DOHH2 (cell line): ENCODE data around the gene MAFB.

Experiments
- H3F3A ChIP-seq: fragments of 200-600 bp; sonication (generic), shearing (Covaris generic); 2 replicates; pipeline ENCODE4 v1.6.0; 2016; ENCODE audit warnings: antibody characterized with exemption, mild to moderate bottlenecking; ENCODE audit not compliant: control insufficient read depth, insufficient read depth
- H3K27ac ChIP-seq: fragments of 200-600 bp; sonication (generic); 2 replicates; pipeline ENCODE4 v1.5.1; 2014; ENCODE audit warnings: low read depth, mild to moderate bottlenecking, low read length, moderate library complexity
- H3K27me3 ChIP-seq: fragments of 200-600 bp; sonication (generic); 2 replicates; pipeline ENCODE4 v1.6.1; 2014; ENCODE audit warnings: mild to moderate bottlenecking, low read length, mixed read lengths; ENCODE audit not compliant: control insufficient read depth
- H3K36me3 ChIP-seq: fragments of 200-600 bp; sonication (generic); 2 replicates; pipeline ENCODE4 v1.6.1; 2014; ENCODE audit warnings: mild to moderate bottlenecking, low read length, moderate library complexity, mixed read lengths; ENCODE audit not compliant: control insufficient read depth
- H3K4me1 ChIP-seq: fragments of 200-600 bp; sonication (generic); 2 replicates; pipeline ENCODE4 v1.6.1; 2014; ENCODE audit warnings: mild to moderate bottlenecking, low read length, mixed read lengths; ENCODE audit not compliant: control insufficient read depth
- H3K4me2 ChIP-seq: fragments of 200-600 bp; sonication (generic); 2 replicates; pipeline ENCODE4 v1.6.0; 2014; ENCODE audit warnings: mild to moderate bottlenecking, low read length, moderate library complexity
- H3K4me3 ChIP-seq: fragments of 200-600 bp; sonication (generic); 2 replicates; pipeline ENCODE4 v1.5.1; 2014; ENCODE audit warnings: mild to moderate bottlenecking, low read length, mixed read lengths
- H3K79me2 ChIP-seq: fragments of 200-600 bp; sonication (generic); 2 replicates; pipeline ENCODE4 v1.6.1; 2014; ENCODE audit warnings: mild to moderate bottlenecking, low read length, mixed read lengths; ENCODE audit not compliant: control insufficient read depth
- H3K9me2 ChIP-seq: fragments of 200-600 bp; sonication (generic); replicated peaks from 2 replicates; pipeline ENCODE4 v1.6.1; 2014; ENCODE audit warnings: mild to moderate bottlenecking, low read length, mixed read lengths; ENCODE audit not compliant: control insufficient read depth
- H3K9me3 ChIP-seq: fragments of 200-600 bp; sonication (generic); 2 replicates; pipeline ENCODE4 v1.6.1; 2014; ENCODE audit warnings: antibody characterized with exemption, low read length, mixed read lengths; ENCODE audit not compliant: control insufficient read depth, insufficient read depth
- H4K20me1 ChIP-seq: fragments of 200-600 bp; sonication (generic); 2 replicates; pipeline ENCODE4 v1.6.0; 2014; ENCODE audit warnings: low read depth, mild to moderate bottlenecking, antibody characterized with exemption, low read length, moderate library complexity; ENCODE audit not compliant: control insufficient read depth, insufficient read depth
- EZH2phosphoT487 ChIP-seq: fragments of 200-600 bp; sonication (generic); IDR thresholded peaks from 2 replicates; pipeline ENCODE4 v1.6.1; 2017; ENCODE audit warnings: borderline replicate concordance, mild to moderate bottlenecking, antibody characterized with exemption, low read length, moderate library complexity, mixed read lengths
- TF ChIP-seq, protein P1 (sequence below): fragments of 200-600 bp; sonication (generic); IDR thresholded peaks from one replicate; pipeline ENCODE4 v1.5.1; 2014; ENCODE audit warnings: antibody characterized with exemption, mild to moderate bottlenecking, low read depth, low read length; ENCODE audit not compliant: poor library complexity, severe bottlenecking

MAFB gene

DNA sequence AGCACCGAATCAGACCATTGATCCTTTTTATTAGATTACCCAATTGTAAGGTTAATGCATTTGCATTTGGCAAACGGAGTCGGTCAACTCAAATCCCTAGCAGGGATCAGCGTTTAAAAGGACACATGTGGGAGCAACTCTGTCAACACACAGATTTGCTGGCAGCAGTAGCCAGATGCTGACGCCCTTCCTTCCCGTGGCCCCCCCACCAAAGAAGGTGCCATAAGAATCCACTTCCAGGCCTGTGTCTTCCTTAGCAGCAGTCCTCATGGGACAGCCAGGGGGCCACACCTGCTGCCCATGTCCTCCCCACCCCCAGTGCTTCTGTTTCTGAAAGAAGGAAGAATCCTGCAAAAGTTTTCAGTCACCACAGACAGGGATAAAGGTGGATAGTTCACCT is 24.5 kb upstream of the MAFB start:
- no peaks in the 10 kb centered on the region for H3K9me2 ChIP-seq
- no peaks in the 10 kb centered on the region for H3K79me2 ChIP-seq
- H3K4me1 ChIP-seq, result no peaks in the 10 kb centered on the region
- no peaks in the 10 kb centered on the region for H3F3A ChIP-seq
- no peak overlapping the region for H3K4me2 ChIP-seq
- no peaks in the 10 kb centered on the region for H3K9me3 ChIP-seq
- no peak overlapping the region for H3K4me3 ChIP-seq
- H3K27me3 ChIP-seq, result peaks cover 42% of the 10 kb centered on the region
- no peak for TF ChIP-seq EZH2phosphoT487
- TF ChIP-seq, protein P1, sequence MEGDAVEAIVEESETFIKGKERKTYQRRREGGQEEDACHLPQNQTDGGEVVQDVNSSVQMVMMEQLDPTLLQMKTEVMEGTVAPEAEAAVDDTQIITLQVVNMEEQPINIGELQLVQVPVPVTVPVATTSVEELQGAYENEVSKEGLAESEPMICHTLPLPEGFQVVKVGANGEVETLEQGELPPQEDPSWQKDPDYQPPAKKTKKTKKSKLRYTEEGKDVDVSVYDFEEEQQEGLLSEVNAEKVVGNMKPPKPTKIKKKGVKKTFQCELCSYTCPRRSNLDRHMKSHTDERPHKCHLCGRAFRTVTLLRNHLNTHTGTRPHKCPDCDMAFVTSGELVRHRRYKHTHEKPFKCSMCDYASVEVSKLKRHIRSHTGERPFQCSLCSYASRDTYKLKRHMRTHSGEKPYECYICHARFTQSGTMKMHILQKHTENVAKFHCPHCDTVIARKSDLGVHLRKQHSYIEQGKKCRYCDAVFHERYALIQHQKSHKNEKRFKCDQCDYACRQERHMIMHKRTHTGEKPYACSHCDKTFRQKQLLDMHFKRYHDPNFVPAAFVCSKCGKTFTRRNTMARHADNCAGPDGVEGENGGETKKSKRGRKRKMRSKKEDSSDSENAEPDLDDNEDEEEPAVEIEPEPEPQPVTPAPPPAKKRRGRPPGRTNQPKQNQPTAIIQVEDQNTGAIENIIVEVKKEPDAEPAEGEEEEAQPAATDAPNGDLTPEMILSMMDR, result no peak
- H3K27ac ChIP-seq, result no peak overlapping the region
- no peaks in the 10 kb centered on the region for H3K36me3 ChIP-seq
- H4K20me1 ChIP-seq, result no peaks in the 10 kb centered on the region

DNA sequence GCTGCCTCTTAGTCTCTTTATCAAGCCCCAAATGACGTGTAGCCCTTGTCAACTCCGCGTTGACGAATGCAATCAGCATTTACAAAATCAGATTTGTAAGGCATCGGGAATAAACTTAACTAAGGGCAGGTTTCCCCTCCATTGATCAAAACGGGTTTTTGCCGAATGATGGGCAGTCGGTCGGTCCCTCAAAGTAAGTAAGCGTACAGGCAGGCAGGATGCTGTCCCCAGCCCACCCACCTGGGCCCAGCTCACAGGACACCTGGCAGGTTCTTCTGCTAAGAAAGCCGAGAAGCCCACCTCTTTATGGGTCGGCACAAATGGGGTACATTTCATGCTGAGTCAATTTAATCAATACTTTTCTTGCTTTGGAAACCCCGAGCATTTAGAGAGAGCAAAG is 22.0 kb upstream of the MAFB start:
- Histone ChIP-seq H3K4me3 (no peak overlapping the region), H3K79me2 (no peaks in the 10 kb centered on the region), H3K36me3 (no peaks in the 10 kb centered on the region), H3K4me1 (no peaks in the 10 kb centered on the region), H3F3A (no peaks in the 10 kb centered on the region), H3K27ac (no peak overlapping the region), H3K9me3 (no peaks in the 10 kb centered on the region), H3K9me2 (no peaks in the 10 kb centered on the region), H4K20me1 (no peaks in the 10 kb centered on the region), H3K4me2 (no peak overlapping the region), H3K27me3 (peaks cover 37% of the 10 kb centered on the region)
- TF ChIP-seq, protein P1, result no peak
- no peak for TF ChIP-seq EZH2phosphoT487

DNA sequence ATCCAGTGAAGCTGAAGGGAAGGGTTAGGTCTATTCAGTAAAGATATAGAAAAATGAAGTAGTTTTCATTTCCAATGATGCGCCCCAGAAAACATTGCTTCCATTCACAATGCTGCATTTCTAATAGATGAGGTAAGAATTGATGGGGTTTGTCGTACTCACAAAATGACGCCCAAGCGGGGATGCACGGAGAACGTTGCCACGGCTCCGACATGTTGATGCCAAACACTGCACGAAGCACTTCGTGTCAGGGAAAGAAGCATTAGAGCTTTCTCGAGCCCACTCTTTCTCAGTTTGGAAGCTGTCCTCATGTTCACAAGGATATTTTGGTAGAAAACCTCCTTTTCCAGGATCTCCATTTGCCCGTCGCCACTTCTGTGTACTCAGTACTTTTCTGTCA is 21.6 kb upstream of the MAFB start:
- no peak for TF ChIP-seq EZH2phosphoT487
- TF ChIP-seq, protein P1, result no peak
- H3K27me3 ChIP-seq, result peaks cover 32% of the 10 kb centered on the region

DNA sequence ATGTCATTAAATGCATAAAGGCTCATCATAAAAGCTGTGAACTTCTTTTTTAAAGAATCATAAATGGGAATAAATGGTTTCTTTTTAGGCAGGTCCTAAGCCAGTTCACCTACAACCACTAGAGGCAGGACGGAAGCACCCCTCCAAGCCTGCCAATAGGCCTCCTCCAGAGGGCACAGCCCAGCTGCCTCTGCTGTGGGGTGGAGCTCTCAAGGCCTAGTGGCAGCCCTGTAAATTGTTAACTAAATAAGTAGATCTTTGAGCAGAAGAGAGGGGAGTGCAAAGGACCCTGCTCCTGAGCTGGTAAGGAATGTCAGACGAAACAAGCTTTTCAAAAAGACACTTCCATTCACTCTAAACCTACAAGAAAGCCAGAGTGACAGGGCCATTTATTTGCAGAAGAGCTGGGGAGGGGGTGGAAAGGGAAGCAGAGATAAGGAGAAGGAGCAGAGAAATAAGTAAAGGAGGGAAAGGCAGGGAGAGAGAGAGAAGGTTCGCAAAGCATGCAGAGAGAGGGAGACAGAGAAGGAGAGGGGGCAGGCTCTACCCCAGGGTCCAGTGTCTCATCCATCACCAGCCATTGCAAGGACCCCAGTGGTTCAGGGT is 18.0 kb upstream of the MAFB start:
- Histone ChIP-seq H3K27me3 (peaks cover 14% of the 10 kb centered on the region), H3K4me2 (no peak overlapping the region), H3K4me1 (no peaks in the 10 kb centered on the region), H3K27ac (no peak overlapping the region), H3K9me2 (no peaks in the 10 kb centered on the region), H3K9me3 (no peaks in the 10 kb centered on the region), H3F3A (no peaks in the 10 kb centered on the region), H4K20me1 (no peaks in the 10 kb centered on the region), H3K79me2 (no peaks in the 10 kb centered on the region), H3K36me3 (no peaks in the 10 kb centered on the region), H3K4me3 (no peak overlapping the region)
- TF ChIP-seq, protein P1, result peak; percentile 54
- TF ChIP-seq EZH2phosphoT487, result no peak

More for the DNA sequence above, 21.6 kb upstream of the MAFB start:
- Histone ChIP-seq H3K27ac (no peak overlapping the region), H3K36me3 (no peaks in the 10 kb centered on the region), H3F3A (no peaks in the 10 kb centered on the region), H3K9me3 (no peaks in the 10 kb centered on the region), H4K20me1 (no peaks in the 10 kb centered on the region), H3K4me1 (no peaks in the 10 kb centered on the region), H3K9me2 (no peaks in the 10 kb centered on the region), H3K4me3 (no peak overlapping the region), H3K4me2 (no peak overlapping the region), H3K79me2 (no peaks in the 10 kb centered on the region)
